Measurements from ENCODE around the gene ISCA2.

DNA sequence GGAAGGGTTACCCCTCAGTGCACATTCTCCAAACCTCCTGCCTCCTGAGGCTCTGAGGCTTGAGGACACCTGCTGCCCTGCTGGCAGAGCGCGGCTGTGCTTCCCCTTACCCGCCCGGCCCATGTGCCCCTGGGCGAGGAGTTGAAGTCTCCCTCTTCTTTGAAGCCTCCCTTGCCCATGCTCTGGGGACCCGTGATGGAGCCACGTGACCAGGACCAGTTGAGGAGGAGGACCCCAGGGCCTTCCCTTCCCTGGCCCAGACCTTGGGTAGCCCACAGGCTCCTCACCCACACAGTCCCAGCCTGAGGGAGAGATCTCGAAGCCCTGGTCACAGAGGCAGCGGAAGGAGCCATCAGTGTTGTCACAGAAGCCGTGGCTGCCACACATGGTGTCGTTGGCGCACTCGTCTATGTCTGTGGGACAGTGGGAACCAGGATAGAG is 12.9 kb downstream of the ISCA2 start:
- TF ChIP-seq, protein P1, sequence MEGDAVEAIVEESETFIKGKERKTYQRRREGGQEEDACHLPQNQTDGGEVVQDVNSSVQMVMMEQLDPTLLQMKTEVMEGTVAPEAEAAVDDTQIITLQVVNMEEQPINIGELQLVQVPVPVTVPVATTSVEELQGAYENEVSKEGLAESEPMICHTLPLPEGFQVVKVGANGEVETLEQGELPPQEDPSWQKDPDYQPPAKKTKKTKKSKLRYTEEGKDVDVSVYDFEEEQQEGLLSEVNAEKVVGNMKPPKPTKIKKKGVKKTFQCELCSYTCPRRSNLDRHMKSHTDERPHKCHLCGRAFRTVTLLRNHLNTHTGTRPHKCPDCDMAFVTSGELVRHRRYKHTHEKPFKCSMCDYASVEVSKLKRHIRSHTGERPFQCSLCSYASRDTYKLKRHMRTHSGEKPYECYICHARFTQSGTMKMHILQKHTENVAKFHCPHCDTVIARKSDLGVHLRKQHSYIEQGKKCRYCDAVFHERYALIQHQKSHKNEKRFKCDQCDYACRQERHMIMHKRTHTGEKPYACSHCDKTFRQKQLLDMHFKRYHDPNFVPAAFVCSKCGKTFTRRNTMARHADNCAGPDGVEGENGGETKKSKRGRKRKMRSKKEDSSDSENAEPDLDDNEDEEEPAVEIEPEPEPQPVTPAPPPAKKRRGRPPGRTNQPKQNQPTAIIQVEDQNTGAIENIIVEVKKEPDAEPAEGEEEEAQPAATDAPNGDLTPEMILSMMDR (IDR thresholded peaks at IDR 0.05; ENCODE audit: insufficient read depth, low read length): no peak
- TF ChIP-seq, protein P2, sequence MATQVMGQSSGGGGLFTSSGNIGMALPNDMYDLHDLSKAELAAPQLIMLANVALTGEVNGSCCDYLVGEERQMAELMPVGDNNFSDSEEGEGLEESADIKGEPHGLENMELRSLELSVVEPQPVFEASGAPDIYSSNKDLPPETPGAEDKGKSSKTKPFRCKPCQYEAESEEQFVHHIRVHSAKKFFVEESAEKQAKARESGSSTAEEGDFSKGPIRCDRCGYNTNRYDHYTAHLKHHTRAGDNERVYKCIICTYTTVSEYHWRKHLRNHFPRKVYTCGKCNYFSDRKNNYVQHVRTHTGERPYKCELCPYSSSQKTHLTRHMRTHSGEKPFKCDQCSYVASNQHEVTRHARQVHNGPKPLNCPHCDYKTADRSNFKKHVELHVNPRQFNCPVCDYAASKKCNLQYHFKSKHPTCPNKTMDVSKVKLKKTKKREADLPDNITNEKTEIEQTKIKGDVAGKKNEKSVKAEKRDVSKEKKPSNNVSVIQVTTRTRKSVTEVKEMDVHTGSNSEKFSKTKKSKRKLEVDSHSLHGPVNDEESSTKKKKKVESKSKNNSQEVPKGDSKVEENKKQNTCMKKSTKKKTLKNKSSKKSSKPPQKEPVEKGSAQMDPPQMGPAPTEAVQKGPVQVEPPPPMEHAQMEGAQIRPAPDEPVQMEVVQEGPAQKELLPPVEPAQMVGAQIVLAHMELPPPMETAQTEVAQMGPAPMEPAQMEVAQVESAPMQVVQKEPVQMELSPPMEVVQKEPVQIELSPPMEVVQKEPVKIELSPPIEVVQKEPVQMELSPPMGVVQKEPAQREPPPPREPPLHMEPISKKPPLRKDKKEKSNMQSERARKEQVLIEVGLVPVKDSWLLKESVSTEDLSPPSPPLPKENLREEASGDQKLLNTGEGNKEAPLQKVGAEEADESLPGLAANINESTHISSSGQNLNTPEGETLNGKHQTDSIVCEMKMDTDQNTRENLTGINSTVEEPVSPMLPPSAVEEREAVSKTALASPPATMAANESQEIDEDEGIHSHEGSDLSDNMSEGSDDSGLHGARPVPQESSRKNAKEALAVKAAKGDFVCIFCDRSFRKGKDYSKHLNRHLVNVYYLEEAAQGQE (IDR thresholded peaks at IDR 0.05; ENCODE audit: insufficient replicate concordance, low read depth): no peak
- TF ChIP-seq POLR2AphosphoS5 (IDR thresholded peaks at IDR 0.05; ENCODE audit: low read depth): no peak
- no peak for TF ChIP-seq GABPA (IDR thresholded peaks at IDR 0.05; ENCODE audit: low read depth)

Data from HL-60 (cell line).